Measurements from ENCODE around the gene RAB8B.

The RAB8B gene

GRCh38 chr15:63314409-63314808 lies 125.0 kb downstream of the RAB8B start:
- no peak for TF ChIP-seq CTCF (IDR thresholded peaks at IDR 0.05; ENCODE audit: extremely low read depth, missing control alignments)
- no peak for DNase-seq (ENCODE audit: low spot score)
